GM12801 (cell line): ENCODE data around the gene HERC3.

Experiments
- CTCF ChIP-seq: IDR thresholded peaks from one replicate; pipeline ENCODE4 v1.5.1; 2011; ENCODE audit warnings: control low read depth; ENCODE audit not compliant: insufficient read length; ENCODE audit errors: extremely low read depth

The HERC3 gene

GRCh38 chr4:88591787-88592599 is at the start of gene HERC3:
Gene HERC3 (plus strand): TSS chr4:88592480. CDS start chr4:88605824, 13,344 bp downstream.
- no peak for TF ChIP-seq CTCF

- no peak for TF ChIP-seq CTCF
These were observed 42.5 kb upstream of the HERC3 start for GRCh38 chr4:88549815-88550214.

GRCh38 chr4:88567591-88567990 is 24.7 kb upstream of the HERC3 start:
- no peak for TF ChIP-seq CTCF

- TF ChIP-seq CTCF = no peak
These were observed 22.3 kb upstream of the HERC3 start for GRCh38 chr4:88570001-88570400.

GRCh38 chr4:88573276-88573980 is 18.9 kb upstream of the HERC3 start:
- no peak for TF ChIP-seq CTCF

GRCh38 chr4:88573995-88574394 is 18.3 kb upstream of the HERC3 start:
- TF ChIP-seq CTCF = no peak

- TF ChIP-seq CTCF = no peak
These were observed 17.1 kb upstream of the HERC3 start for GRCh38 chr4:88575186-88575585.
